ENCODE measurements around the gene VASP.

- no peak for TF ChIP-seq CTCF (IDR thresholded peaks at IDR 0.05; ENCODE audit: low read length)
- TF ChIP-seq EZH2phosphoT487 (IDR thresholded peaks at IDR 0.05; ENCODE audit: low read length), result no peak
These were observed 32.2 kb downstream of the VASP start for GRCh38 chr19:45539459-45539858.

All from MM.1S (cell line).